Breast epithelium (tissue), 4 donors: ENCODE data around the gene ZNF688. TPM values are rescaled to one million over a fixed set of nuclear protein-coding genes. Genes with fewer than 3 reads are reported as not detected.
A peak's percentile ranks its signal among the peaks of the same experiment; 100 is the strongest.

ENCODE experiments used
- DNase-seq, 2 donors: peaks; one replicate each; pipeline ENCODE4 v3.0.0-alpha.2; 2019; ENCODE audit warnings: low spot score in 2 of 2
- H3K27ac ChIP-seq, 2 donors: fragments of 200-600 bp; sonication (generic) in 1 of 2; one replicate each; pipeline ENCODE4 v1.5.1; 2016 to 2019; ENCODE audit warnings: mild to moderate bottlenecking in 1 of 2
- H3K27me3 ChIP-seq, 2 donors: fragments of 200-600 bp; sonication (generic) in 1 of 2; one replicate each; pipeline versions ENCODE4 v1.5.1 to v1.6.0; 2017 to 2019; ENCODE audit warnings: control low read depth in 1 of 2, mild to moderate bottlenecking in 1 of 2
- H3K36me3 ChIP-seq: fragments of 200-600 bp; one replicate; pipeline ENCODE4 v1.5.1; 2019
- H3K4me1 ChIP-seq, 2 donors: fragments of 200-600 bp; sonication (generic); one replicate each; pipeline ENCODE4 v1.5.1; 2016 to 2019; ENCODE audit warnings: control low read depth in 1 of 2
- H3K4me3 ChIP-seq, 3 donors: fragments of 200-600 bp; sonication (generic); 1 replicate in 2 of 3; 2 replicates in 1 of 3; pipeline ENCODE4 v1.5.1; 2016 to 2019; ENCODE audit warnings: mild to moderate bottlenecking in 3 of 3, moderate library complexity in 2 of 3
- H3K9me3 ChIP-seq, 2 donors: fragments of 200-600 bp; sonication (generic) in 1 of 2; one replicate each; pipeline ENCODE4 v1.5.1; 2016 to 2019; ENCODE audit warnings: control low read depth in 1 of 2
- CTCF ChIP-seq, 3 donors: fragments of 450-650 bp; IDR thresholded peaks; one replicate each; pipeline ENCODE4 v1.5.1; 2016 to 2017; ENCODE audit warnings: antibody characterized with exemption in 3 of 3, mild to moderate bottlenecking in 3 of 3, moderate library complexity in 3 of 3
- POLR2A ChIP-seq: fragments of 450-650 bp; IDR thresholded peaks from one replicate; pipeline ENCODE4 v1.6.1; 2016; ENCODE audit warnings: antibody characterized with exemption, mild to moderate bottlenecking, moderate library complexity
- POLR2AphosphoS5 ChIP-seq, 3 donors: sonication (generic); formaldehyde crosslinking; IDR thresholded peaks; one replicate each; pipeline ENCODE4 v1.6.1; 2017; ENCODE audit warnings: antibody characterized with exemption in 3 of 3
- intact Hi-C: fragments of 100-400 bp; cut with DNase I; formaldehyde crosslinking; loops from one replicate; pipeline ENCODE4 v1.15.1; 2023; ENCODE audit warnings: low total_unique reads
- total RNA-seq, 3 donors: library from RNA; depleted of rRNA; stranded (reverse); fragments of >200 nt; gene quantifications; one replicate each; pipeline ENCODE4 v1.1.0, GENCODE V29; 2016

The ZNF688 gene
- total RNA-seq, 3 donors from 2014 or later, result 17.4 to 18.4 (median 18.4) TPM

- DNase-seq, result peak in 1 of 2 donors; percentile 79
- no peaks in the 10 kb centered on the region for H3K27me3 ChIP-seq
- H3K36me3 ChIP-seq, result no peaks in the 10 kb centered on the region
- TF ChIP-seq CTCF (IDR thresholded peaks at IDR 0.05) (peak in 1 of 3 donors; percentile 30), POLR2AphosphoS5 (IDR thresholded peaks at IDR 0.05) (no peak)
- no peaks in the 10 kb centered on the region for H3K4me1 ChIP-seq
- intact Hi-C loops, result no loop called here
- no peaks in the 10 kb centered on the region for H3K9me3 ChIP-seq
- no peak overlapping the region for H3K4me3 ChIP-seq
- H3K27ac ChIP-seq, result no peak overlapping the region
These were observed 44.0 kb upstream of the ZNF688 start for GRCh38 chr16:30615358-30616091.

GRCh38 chr16:30609926-30610839 is 38.7 kb upstream of the ZNF688 start, which contains the start of gene ZNF689:
Gene ZNF689 (minus strand): TSS chr16:30610389. CDS start chr16:30610041, 348 bp downstream.
- Histone ChIP-seq H3K9me3 (no peaks in the 10 kb centered on the region), H3K4me1 (no peaks in the 10 kb centered on the region), H3K36me3 (no peaks in the 10 kb centered on the region), H3K4me3 (peak within 1 kb of the TSS; percentile 69 to 89 (median 88)), H3K27ac (peak within 1 kb of the TSS; percentile 92 to 93), H3K27me3 (no peaks in the 10 kb centered on the region)
- intact Hi-C loops, result no loop called here
- TF ChIP-seq POLR2AphosphoS5 (IDR thresholded peaks at IDR 0.05), result peak; percentile 70 to 77 (median 75)
- TF ChIP-seq POLR2A, result peak; percentile 10
- no peak for TF ChIP-seq CTCF (IDR thresholded peaks at IDR 0.05)
- peak; percentile 90 to 95 for DNase-seq

- TF ChIP-seq CTCF (IDR thresholded peaks at IDR 0.05) (no peak), POLR2AphosphoS5 (IDR thresholded peaks at IDR 0.05) (no peak), POLR2A (no peak)
These were observed 37.8 kb upstream of the ZNF688 start for GRCh38 chr16:30609002-30609925.

DNA sequence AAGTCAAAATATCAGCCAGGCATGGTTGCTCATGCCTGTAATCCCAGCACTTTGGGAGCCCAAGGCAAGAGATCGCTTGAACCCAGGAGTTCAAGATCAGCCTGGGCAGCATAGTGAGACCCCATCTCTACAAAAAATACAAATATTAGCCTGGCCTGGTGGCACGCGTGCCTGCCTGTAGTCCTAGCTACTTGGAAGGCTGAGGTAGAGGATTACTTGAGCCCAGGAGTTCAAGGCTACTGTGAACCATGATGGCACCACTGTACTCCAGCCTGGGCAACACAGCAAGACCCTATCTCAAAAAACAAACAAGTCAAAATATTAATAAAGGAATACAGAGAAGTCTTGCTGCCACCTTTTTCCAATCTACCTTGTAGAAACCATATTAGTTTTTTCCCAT is 34.5 kb upstream of the ZNF688 start:
- peaks cover 12% of the 10 kb centered on the region for H3K36me3 ChIP-seq
- TF ChIP-seq POLR2A (no peak), CTCF (IDR thresholded peaks at IDR 0.05) (no peak), POLR2AphosphoS5 (IDR thresholded peaks at IDR 0.05) (no peak)

More at GRCh38 chr16:30609002-30609925, 37.8 kb upstream of the ZNF688 start:
- Histone ChIP-seq H3K36me3 (peaks cover 8% of the 10 kb centered on the region), H3K4me3 (peak overlapping the region; percentile 69 to 89 (median 88)), H3K4me1 (no peaks in the 10 kb centered on the region), H3K27ac (peak overlapping the region; percentile 92 to 93), H3K27me3 (no peaks in the 10 kb centered on the region), H3K9me3 (no peaks in the 10 kb centered on the region)
- intact Hi-C loops, result no loop called here
- peak in 1 of 2 donors; percentile 29 for DNase-seq

More for the DNA sequence above, 34.5 kb upstream of the ZNF688 start:
- intact Hi-C loops, result no loop called here
- H3K9me3 ChIP-seq, result no peaks in the 10 kb centered on the region
- no peaks in the 10 kb centered on the region for H3K27me3 ChIP-seq
- H3K4me3 ChIP-seq, result no peak overlapping the region
- H3K27ac ChIP-seq, result no peak overlapping the region
- DNase-seq, result no peak
- no peaks in the 10 kb centered on the region for H3K4me1 ChIP-seq
